Measurements from ENCODE around the gene GPM6B.

- TF ChIP-seq EP300 (IDR thresholded peaks at IDR 0.05) (no peak), CTCF (IDR thresholded peaks at IDR 0.05) (no peak)
Measured at GRCh38 chrX:13775837-13776236, 41.1 kb downstream of the GPM6B start.

Measured in tibial nerve (tissue), 4 donors.